ENCODE data around the gene TCF7L1.

DNA sequence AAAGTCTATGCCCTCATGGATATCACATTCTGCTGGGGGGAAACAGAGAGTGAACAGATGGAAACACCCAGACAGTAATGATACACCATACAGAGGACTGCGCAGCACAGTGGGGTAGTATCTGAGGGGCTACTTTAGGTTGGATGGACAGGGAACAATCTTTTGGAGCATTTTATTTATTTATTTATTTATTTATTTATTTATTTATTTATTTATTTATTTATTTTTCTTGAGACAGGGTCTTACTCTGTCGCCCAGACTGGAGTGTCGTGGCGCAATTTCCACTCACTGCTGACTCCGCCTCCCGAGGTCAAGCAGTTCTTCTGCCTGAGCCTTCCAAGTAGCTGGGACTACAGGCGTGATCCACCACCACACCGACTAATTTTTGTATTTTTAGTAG is 105.4 kb downstream of the TCF7L1 start:
- TF ChIP-seq MAX (IDR thresholded peaks at IDR 0.05; ENCODE audit: insufficient read depth, insufficient read length) (no peak), MYC (IDR thresholded peaks at IDR 0.05; ENCODE audit: low read depth, low read length) (no peak), POLR2A (IDR thresholded peaks at IDR 0.05; ENCODE audit: low read depth, low read length) (no peak), EZH2 (IDR thresholded peaks at IDR 0.05; ENCODE audit: borderline replicate concordance, low read depth, low read length, severe bottlenecking) (no peak), JUN (IDR thresholded peaks at IDR 0.05; ENCODE audit: borderline replicate concordance, insufficient read depth, insufficient read length, low read depth) (no peak), POLR2AphosphoS5 (IDR thresholded peaks at IDR 0.05; ENCODE audit: insufficient read depth, low read depth, low read length) (no peak)
- TF ChIP-seq, protein P1, sequence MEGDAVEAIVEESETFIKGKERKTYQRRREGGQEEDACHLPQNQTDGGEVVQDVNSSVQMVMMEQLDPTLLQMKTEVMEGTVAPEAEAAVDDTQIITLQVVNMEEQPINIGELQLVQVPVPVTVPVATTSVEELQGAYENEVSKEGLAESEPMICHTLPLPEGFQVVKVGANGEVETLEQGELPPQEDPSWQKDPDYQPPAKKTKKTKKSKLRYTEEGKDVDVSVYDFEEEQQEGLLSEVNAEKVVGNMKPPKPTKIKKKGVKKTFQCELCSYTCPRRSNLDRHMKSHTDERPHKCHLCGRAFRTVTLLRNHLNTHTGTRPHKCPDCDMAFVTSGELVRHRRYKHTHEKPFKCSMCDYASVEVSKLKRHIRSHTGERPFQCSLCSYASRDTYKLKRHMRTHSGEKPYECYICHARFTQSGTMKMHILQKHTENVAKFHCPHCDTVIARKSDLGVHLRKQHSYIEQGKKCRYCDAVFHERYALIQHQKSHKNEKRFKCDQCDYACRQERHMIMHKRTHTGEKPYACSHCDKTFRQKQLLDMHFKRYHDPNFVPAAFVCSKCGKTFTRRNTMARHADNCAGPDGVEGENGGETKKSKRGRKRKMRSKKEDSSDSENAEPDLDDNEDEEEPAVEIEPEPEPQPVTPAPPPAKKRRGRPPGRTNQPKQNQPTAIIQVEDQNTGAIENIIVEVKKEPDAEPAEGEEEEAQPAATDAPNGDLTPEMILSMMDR (IDR thresholded peaks at IDR 0.05; ENCODE audit: extremely low read depth in 1 of 2, insufficient read depth in 1 of 2, low read depth in 1 of 2, low read length in 2 of 2): no peak

Data from endothelial cell of umbilical vein (primary cell).